Measurements from ENCODE around the gene SLC19A1. TPM values are rescaled to one million over a fixed set of nuclear protein-coding genes. Genes with fewer than 3 reads are reported as not detected.

Gene SLC19A1
- total RNA-seq: 3.5 TPM
- polyA plus RNA-seq: 8.9 TPM
- long read RNA-seq, donor 1: 0 reads
- long read RNA-seq, donor 2, partial matches to known transcripts: 172 of 177 reads
- long read RNA-seq, donor 2, other reads (novel, unspliced or antisense): 0 of 177 reads
- long read RNA-seq, donor 3, partial matches to known transcripts: 7 of 9 reads
- long read RNA-seq, donor 3, other reads (novel, unspliced or antisense): 0 of 9 reads
- long read RNA-seq, donor 4, partial matches to known transcripts: 0 of 3 reads
- long read RNA-seq, donor 4, other reads (novel, unspliced or antisense): 0 of 3 reads
- long read RNA-seq, donor 5, partial matches to known transcripts: 0 of 4 reads
- long read RNA-seq, donor 5, other reads (novel, unspliced or antisense): 0 of 4 reads
- long read RNA-seq, donor 6, partial matches to known transcripts: 0 of 4 reads
- long read RNA-seq, donor 6, other reads (novel, unspliced or antisense): 0 of 4 reads
- long read RNA-seq, donor 7, partial matches to known transcripts: 0 of 1 reads
- long read RNA-seq, donor 7, other reads (novel, unspliced or antisense): 0 of 1 reads
- long read RNA-seq, donor 8, partial matches to known transcripts: 5 of 5 reads
- long read RNA-seq, donor 8, other reads (novel, unspliced or antisense): 0 of 5 reads
- long read RNA-seq, donor 9, partial matches to known transcripts: 0 of 4 reads
- long read RNA-seq, donor 9, other reads (novel, unspliced or antisense): 0 of 4 reads
- long read RNA-seq, donor 10, partial matches to known transcripts: 0 of 1 reads
- long read RNA-seq, donor 10, other reads (novel, unspliced or antisense): 0 of 1 reads

- Histone ChIP-seq H3K9me3 (ENCODE audit: control insufficient read depth in 2 of 2, insufficient read depth in 1 of 2, low read length in 1 of 2) (no peaks in the 10 kb centered on the region), H3K27ac (ENCODE audit: low read depth in 1 of 2, low read length in 1 of 2) (peak within 1 kb of the TSS in 1 of 2 donors; percentile 48), H3K36me3 (ENCODE audit: control insufficient read depth in 2 of 2, insufficient read depth in 2 of 2, low read length in 1 of 2) (no peaks in the 10 kb centered on the region), H3K27me3 (ENCODE audit: control insufficient read depth in 2 of 2, insufficient read depth in 1 of 2, low read length in 1 of 2) (peaks cover 0 to 5% of the 10 kb centered on the region in 2 donors), H3K4me3 (ENCODE audit: low read length in 2 of 2) (peak within 1 kb of the TSS; percentile 48 to 81), H3K4me1 (ENCODE audit: control insufficient read depth in 2 of 2, insufficient read depth in 2 of 2, low read length in 2 of 2) (peaks cover 14 to 31% of the 10 kb centered on the region in 2 donors)
- under 1% methylated on average over 59 of the region's 59 CpGs for WGBS
- DNase-seq (ENCODE audit: low read depth in 6 of 9, low spot score in 9 of 9): peak in 7 of 9 donors; percentile 44 to 77 (median 55)
Observed at GRCh38 chr21:45542242-45542666, at the start of gene SLC19A1. TSS of gene SLC19A1 (minus strand) at chr21:45542440. CDS start at chr21:45537959, 4,481 bp downstream.

GRCh38 chr21:45591619-45592207 is 49.5 kb upstream of the SLC19A1 start:
- Histone ChIP-seq H3K4me3 (ENCODE audit: low read length in 2 of 2) (no peak overlapping the region), H3K4me1 (ENCODE audit: control insufficient read depth in 2 of 2, insufficient read depth in 2 of 2, low read length in 2 of 2) (peaks cover 25 to 64% of the 10 kb centered on the region in 2 donors), H3K27me3 (ENCODE audit: control insufficient read depth in 2 of 2, insufficient read depth in 1 of 2, low read length in 1 of 2) (peaks cover 2 to 8% of the 10 kb centered on the region in 2 donors), H3K36me3 (ENCODE audit: control insufficient read depth in 2 of 2, insufficient read depth in 2 of 2, low read length in 1 of 2) (no peaks in the 10 kb centered on the region), H3K27ac (ENCODE audit: low read depth in 1 of 2, low read length in 1 of 2) (peak overlapping the region; percentile 10 to 61), H3K9me3 (ENCODE audit: control insufficient read depth in 2 of 2, insufficient read depth in 1 of 2, low read length in 1 of 2) (peaks cover 1 to 25% of the 10 kb centered on the region in 2 donors)
- DNase-seq (ENCODE audit: low read depth in 6 of 9, low spot score in 9 of 9): no peak
- WGBS: 90% methylated on average over 9 of the region's 9 CpGs

- DNase-seq (ENCODE audit: low read depth in 6 of 9, low spot score in 9 of 9): peak in 5 of 9 donors; percentile 46 to 77 (median 59)
- Histone ChIP-seq H3K27ac (ENCODE audit: low read depth in 1 of 2, low read length in 1 of 2) (peak overlapping the region in 1 of 2 donors; percentile 64), H3K9me3 (ENCODE audit: control insufficient read depth in 2 of 2, insufficient read depth in 1 of 2, low read length in 1 of 2) (peaks cover under 1 to 30% of the 10 kb centered on the region in 2 donors), H3K4me1 (ENCODE audit: control insufficient read depth in 2 of 2, insufficient read depth in 2 of 2, low read length in 2 of 2) (peaks cover 21 to 57% of the 10 kb centered on the region in 2 donors), H3K4me3 (ENCODE audit: low read length in 2 of 2) (peak overlapping the region; percentile 39 to 69), H3K27me3 (ENCODE audit: control insufficient read depth in 2 of 2, insufficient read depth in 1 of 2, low read length in 1 of 2) (peaks cover 2 to 8% of the 10 kb centered on the region in 2 donors), H3K36me3 (ENCODE audit: control insufficient read depth in 2 of 2, insufficient read depth in 2 of 2, low read length in 1 of 2) (no peaks in the 10 kb centered on the region)
- 9% methylated on average over 53 of the region's 53 CpGs for WGBS
Observed at GRCh38 chr21:45590726-45591618, 48.7 kb upstream of the SLC19A1 start.

GRCh38 chr21:45590246-45590725 is 48.0 kb upstream of the SLC19A1 start:
- DNase-seq (ENCODE audit: low read depth in 6 of 9, low spot score in 9 of 9): peak in 4 of 9 donors; percentile 35 to 70 (median 51)
- H3K4me3 ChIP-seq (ENCODE audit: low read length in 2 of 2): peak overlapping the region; percentile 44 to 69
- peaks cover 21 to 50% of the 10 kb centered on the region in 2 donors for H3K4me1 ChIP-seq (ENCODE audit: control insufficient read depth in 2 of 2, insufficient read depth in 2 of 2, low read length in 2 of 2)
- peak overlapping the region in 1 of 2 donors; percentile 60 for H3K27ac ChIP-seq (ENCODE audit: low read depth in 1 of 2, low read length in 1 of 2)
- WGBS: 3% methylated on average over 45 of the region's 46 CpGs
- H3K9me3 ChIP-seq (ENCODE audit: control insufficient read depth in 2 of 2, insufficient read depth in 1 of 2, low read length in 1 of 2): peaks cover 2 to 36% of the 10 kb centered on the region in 2 donors
- peaks cover 2 to 8% of the 10 kb centered on the region in 2 donors for H3K27me3 ChIP-seq (ENCODE audit: control insufficient read depth in 2 of 2, insufficient read depth in 1 of 2, low read length in 1 of 2)
- H3K36me3 ChIP-seq (ENCODE audit: control insufficient read depth in 2 of 2, insufficient read depth in 2 of 2, low read length in 1 of 2): no peaks in the 10 kb centered on the region

- peaks cover 0 to 8% of the 10 kb centered on the region in 2 donors for H3K27me3 ChIP-seq (ENCODE audit: control insufficient read depth in 2 of 2, insufficient read depth in 1 of 2, low read length in 1 of 2)
- H3K36me3 ChIP-seq (ENCODE audit: control insufficient read depth in 2 of 2, insufficient read depth in 2 of 2, low read length in 1 of 2): no peaks in the 10 kb centered on the region
- peaks cover 21 to 46% of the 10 kb centered on the region in 2 donors for H3K4me1 ChIP-seq (ENCODE audit: control insufficient read depth in 2 of 2, insufficient read depth in 2 of 2, low read length in 2 of 2)
- 41% methylated on average over 41 of the region's 41 CpGs for WGBS
- no peak for DNase-seq (ENCODE audit: low read depth in 6 of 9, low spot score in 9 of 9)
- peaks cover 2 to 36% of the 10 kb centered on the region in 2 donors for H3K9me3 ChIP-seq (ENCODE audit: control insufficient read depth in 2 of 2, insufficient read depth in 1 of 2, low read length in 1 of 2)
- H3K27ac ChIP-seq (ENCODE audit: low read depth in 1 of 2, low read length in 1 of 2): peak overlapping the region; percentile 60 to 77
- H3K4me3 ChIP-seq (ENCODE audit: low read length in 2 of 2): peak overlapping the region; percentile 44 to 69
Observed at GRCh38 chr21:45589686-45590245, 47.5 kb upstream of the SLC19A1 start.

- peak overlapping the region in 1 of 2 donors; percentile 77 for H3K27ac ChIP-seq (ENCODE audit: low read depth in 1 of 2, low read length in 1 of 2)
- no peaks in the 10 kb centered on the region for H3K36me3 ChIP-seq (ENCODE audit: control insufficient read depth in 2 of 2, insufficient read depth in 2 of 2, low read length in 1 of 2)
- H3K4me3 ChIP-seq (ENCODE audit: low read length in 2 of 2): no peak overlapping the region
- H3K9me3 ChIP-seq (ENCODE audit: control insufficient read depth in 2 of 2, insufficient read depth in 1 of 2, low read length in 1 of 2): peaks cover 3 to 38% of the 10 kb centered on the region in 2 donors
- peaks cover 0 to 8% of the 10 kb centered on the region in 2 donors for H3K27me3 ChIP-seq (ENCODE audit: control insufficient read depth in 2 of 2, insufficient read depth in 1 of 2, low read length in 1 of 2)
- 44% methylated on average over 5 of the region's 5 CpGs for whole genome bisulfite sequencing
- peaks cover 21 to 46% of the 10 kb centered on the region in 2 donors for H3K4me1 ChIP-seq (ENCODE audit: control insufficient read depth in 2 of 2, insufficient read depth in 2 of 2, low read length in 2 of 2)
- DNase-seq (ENCODE audit: low read depth in 6 of 9, low spot score in 9 of 9): peak in 5 of 9 donors; percentile 42 to 79 (median 49)
Observed at GRCh38 chr21:45588871-45589491, 46.7 kb upstream of the SLC19A1 start.

GRCh38 chr21:45588086-45588825 is 46.0 kb upstream of the SLC19A1 start:
- Histone ChIP-seq H3K4me3 (ENCODE audit: low read length in 2 of 2) (no peak overlapping the region), H3K27ac (ENCODE audit: low read depth in 1 of 2, low read length in 1 of 2) (peak overlapping the region in 1 of 2 donors; percentile 77), H3K27me3 (ENCODE audit: control insufficient read depth in 2 of 2, insufficient read depth in 1 of 2, low read length in 1 of 2) (peaks cover 0 to 8% of the 10 kb centered on the region in 2 donors), H3K9me3 (ENCODE audit: control insufficient read depth in 2 of 2, insufficient read depth in 1 of 2, low read length in 1 of 2) (peaks cover 3 to 41% of the 10 kb centered on the region in 2 donors), H3K36me3 (ENCODE audit: control insufficient read depth in 2 of 2, insufficient read depth in 2 of 2, low read length in 1 of 2) (no peaks in the 10 kb centered on the region), H3K4me1 (ENCODE audit: control insufficient read depth in 2 of 2, insufficient read depth in 2 of 2, low read length in 2 of 2) (peaks cover 21 to 46% of the 10 kb centered on the region in 2 donors)
- 95% methylated on average over 10 of the region's 10 CpGs for WGBS
- no peak for DNase-seq (ENCODE audit: low read depth in 6 of 9, low spot score in 9 of 9)

All from thymus (tissue), 14 donors.